B cell (primary cell): Measurements from ENCODE around the gene TLL2. TPM values are rescaled to one million over a fixed set of nuclear protein-coding genes. Genes with fewer than 3 reads are reported as not detected.

Experiments
- ATAC-seq: fragments of 200-7000 bp; cut with Tn5 transposase; one replicate; pipeline ENCODE4 v1.10.0; 2021; ENCODE audit warnings: low read depth, mild to moderate bottlenecking, moderate number of reproducible peaks, moderate library complexity
- CTCF ChIA-PET: fragments of 350-600 bp; sonication (Branson Sonifier 250); formaldehyde crosslinking; loops from one replicate; lab custom pipeline; 2021; ENCODE audit warnings: antibody characterized with exemption, inconsistent platforms; lab: Charles Lee
- POLR2A ChIA-PET: fragments of 350-600 bp; sonication (Branson Sonifier 250); formaldehyde crosslinking; loops from one replicate; lab custom pipeline; 2021; ENCODE audit warnings: antibody characterized with exemption; lab: Charles Lee
- DNase-seq: peaks from one replicate; pipeline ENCODE4 v3.0.0; 2013
- H2AFZ ChIP-seq: 2 replicates; pipeline ENCODE4 v1.6.1; 2012; ENCODE audit warnings: mild to moderate bottlenecking, low read depth, low read length; ENCODE audit not compliant: insufficient read depth, poor library complexity, severe bottlenecking
- H3K27ac ChIP-seq, 2 donors: 1 replicate in 1 of 2; 2 replicates in 1 of 2; pipeline ENCODE4 v1.5.1; 2012 to 2013; ENCODE audit warnings: low read length in 2 of 2, mild to moderate bottlenecking in 2 of 2, moderate library complexity in 1 of 2
- H3K27me3 ChIP-seq, 4 experiments: fragments of 200-600 bp in 1 of 4; sonication (generic) in 1 of 4; replicated peaks in 1 of 4; 1 replicate in 2 of 4; 2 replicates in 2 of 4; pipeline versions ENCODE4 v1.6.1 to v1.7.0; 2013 to 2016; ENCODE audit warnings: low read length in 3 of 4, mild to moderate bottlenecking in 2 of 4, mixed read lengths in 1 of 4, moderate library complexity in 1 of 4; ENCODE audit not compliant: insufficient read depth in 4 of 4, control insufficient read depth in 3 of 4; ENCODE audit errors: control extremely low read depth in 1 of 4
- H3K36me3 ChIP-seq, 2 experiments: replicated peaks in 1 of 2; 1 replicate in 1 of 2; 2 replicates in 1 of 2; pipeline versions ENCODE4 v1.6.1 to v1.7.1; 2013; ENCODE audit warnings: low read length in 1 of 2; ENCODE audit not compliant: insufficient read depth in 2 of 2, control insufficient read depth in 1 of 2; ENCODE audit errors: control extremely low read depth in 1 of 2, extremely low read depth in 1 of 2
- H3K4me1 ChIP-seq, 2 donors: fragments of 200-600 bp in 1 of 2; sonication (generic) in 1 of 2; 1 replicate in 1 of 2; 2 replicates in 1 of 2; pipeline versions ENCODE4 v1.5.1 to v1.6.1; 2013 to 2017; ENCODE audit warnings: low read length in 2 of 2; ENCODE audit not compliant: control insufficient read depth in 2 of 2, insufficient read depth in 2 of 2
- H3K4me2 ChIP-seq: replicated peaks from 2 replicates; pipeline ENCODE3; 2012; ENCODE audit warnings: mild to moderate bottlenecking, low read depth, low read length; ENCODE audit not compliant: poor library complexity, severe bottlenecking
- H3K4me3 ChIP-seq, 5 experiments: fragments of 200-600 bp in 1 of 5; sonication (generic) in 1 of 5; 1 replicate in 3 of 5; 2 replicates in 2 of 5; pipeline versions ENCODE4 v1.5.1 to v1.7.0; 2011 to 2016; ENCODE audit warnings: low read length in 4 of 5, mild to moderate bottlenecking in 4 of 5, low read depth in 2 of 5, control low read depth in 1 of 5, moderate library complexity in 1 of 5; ENCODE audit not compliant: insufficient read depth in 1 of 5; ENCODE audit errors: control extremely low read depth in 1 of 5, extremely low read depth in 1 of 5
- H3K79me2 ChIP-seq: fragments of 200-600 bp; sonication (generic); one replicate; pipeline ENCODE4 v1.6.0; 2016; ENCODE audit warnings: low read length; ENCODE audit not compliant: control insufficient read depth, insufficient read depth
- H3K9ac ChIP-seq: fragments of 200-600 bp; sonication (generic); 2 replicates; pipeline ENCODE4 v1.6.1; 2017; ENCODE audit warnings: mild to moderate bottlenecking, low read length, moderate library complexity
- H3K9me3 ChIP-seq, 3 donors: one replicate each; pipeline versions ENCODE4 v1.6.1 to v1.7.1; 2013; ENCODE audit warnings: low read length in 2 of 3; ENCODE audit not compliant: control insufficient read depth in 2 of 3, insufficient read depth in 1 of 3; ENCODE audit errors: control extremely low read depth in 1 of 3
- H4K20me1 ChIP-seq: 2 replicates; pipeline ENCODE4 v1.6.0; 2012; ENCODE audit warnings: mild to moderate bottlenecking, low read length; ENCODE audit not compliant: insufficient read depth, control insufficient read depth, poor library complexity, severe bottlenecking
- H3K27ac Mint-ChIP-seq: one replicate; pipeline ENCODE4 v1.8.0; 2021; ENCODE audit warnings: mixed read lengths
- H3K27me3 Mint-ChIP-seq: one replicate; pipeline ENCODE4 v1.8.0; 2021; ENCODE audit warnings: mixed read lengths
- H3K4me1 Mint-ChIP-seq: one replicate; pipeline ENCODE4 v1.8.0; 2021; ENCODE audit warnings: mixed read lengths
- H3K4me3 Mint-ChIP-seq: one replicate; pipeline ENCODE4 v1.8.0; 2021; ENCODE audit warnings: mixed read lengths
- H3K9me3 Mint-ChIP-seq: one replicate; pipeline ENCODE4 v1.8.0; 2022; ENCODE audit warnings: mixed read lengths; ENCODE audit not compliant: insufficient read depth
- CTCF ChIP-seq: fragments of 200-600 bp; IDR thresholded peaks from one replicate; pipeline ENCODE4 v1.8.0; 2022; ENCODE audit warnings: antibody characterized with exemption, mild to moderate bottlenecking
- EZH2 ChIP-seq: IDR thresholded peaks from 2 replicates; pipeline ENCODE4 v1.6.1; 2012; ENCODE audit warnings: borderline replicate concordance, low read depth, mild to moderate bottlenecking, moderate library complexity, low read length; ENCODE audit not compliant: insufficient read depth, poor library complexity, severe bottlenecking
- WGBS: methylation state at CpG from one replicate; pipeline ENCODE4 v1.1.5; 2013; ENCODE audit warnings: missing lambda C conversion rate; ENCODE audit not compliant: insufficient coverage; 5-methylcytosine and 5-hydroxymethylcytosine counted together
- intact Hi-C: fragments of 100-400 bp; cut with micrococcal nuclease; formaldehyde crosslinking; loops from one replicate; pipeline ENCODE4 v1.10.0; 2022
- polyA plus RNA-seq: library from polyadenylated mRNA; depleted of rRNA; stranded (reverse); fragments of >200 nt; gene quantifications from 2 replicates; pipeline ENCODE4 v1.2.3, GENCODE V29; 2012
- total RNA-seq, 2 donors: library from RNA; stranded (reverse); fragments of 120-200 nt in 1 of 2; gene quantifications; 1 replicate in 1 of 2; 2 replicates in 1 of 2; pipeline versions ENCODE4 v1.2.3 to v1.2.4, GENCODE V29; 2013 to 2022

TLL2 gene
- total and polyA plus RNA-seq, 2 donors (not counting 1 experiment from before 2014, with no cell fraction given): 0.13 to 0.47 TPM

DNA sequence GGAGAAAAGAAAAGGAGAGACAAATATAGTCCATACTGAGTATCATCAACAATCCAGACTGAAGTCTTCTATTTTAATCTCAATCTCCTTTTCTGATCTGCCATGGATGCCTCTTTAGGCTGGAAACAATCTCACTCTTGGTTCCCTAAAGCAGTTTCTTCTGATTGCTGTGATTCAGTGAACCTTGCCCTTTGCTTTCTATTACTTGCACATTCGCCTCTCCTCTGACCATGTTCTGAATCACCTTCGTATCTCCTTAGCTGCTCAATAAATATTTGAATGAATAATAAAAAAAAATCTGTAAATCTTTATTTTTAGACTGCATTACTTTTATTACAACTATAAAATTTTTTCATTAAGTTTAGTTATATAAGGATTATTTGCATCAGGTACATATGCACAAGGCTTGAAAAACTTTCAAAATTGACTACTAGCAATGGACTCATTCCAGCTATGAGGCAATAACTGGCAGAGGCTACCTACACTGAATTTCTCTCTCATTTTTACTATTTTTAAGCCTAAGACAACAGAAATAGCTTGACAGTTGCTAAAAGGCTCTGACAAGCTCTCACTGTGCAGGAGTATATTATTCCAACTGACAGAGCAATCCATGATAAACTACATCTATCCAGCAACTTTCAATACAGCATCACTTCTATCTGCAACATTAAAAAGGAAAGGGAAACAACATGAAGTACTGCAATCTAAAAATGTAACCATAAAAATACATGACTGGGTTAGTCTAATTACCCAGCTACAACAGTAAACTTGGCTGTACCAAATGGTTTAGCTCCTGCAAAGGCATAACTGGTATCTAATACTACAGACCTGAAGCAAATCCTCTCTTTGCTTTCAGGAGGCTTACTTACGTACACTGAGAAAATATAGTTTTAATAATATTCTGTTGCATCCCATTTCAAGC is 47.5 kb upstream of the TLL2 start:
- no peak overlapping the region for H3K27ac ChIP-seq
- no peak overlapping the region for H2AFZ ChIP-seq
- H3K36me3 ChIP-seq: peaks cover 15 to 43% of the 10 kb centered on the region in 2 experiments
- peaks cover 11% of the 10 kb centered on the region for H3K79me2 ChIP-seq
- Mint-ChIP-seq H3K4me1 (no peaks in the 10 kb centered on the region), H3K4me3 (no peak overlapping the region), H3K27me3 (no peaks in the 10 kb centered on the region), H3K27ac (no peak overlapping the region), H3K9me3 (no peaks in the 10 kb centered on the region)
- POLR2A ChIA-PET: interaction anchor here (0.6 kb wide), 1 partner anchor 271 kb away, joined by 3 read pairs; no protein-coding TSS in a partner anchor
- no peak for ATAC-seq
- H3K4me2 ChIP-seq: no peak overlapping the region
- H3K27me3 ChIP-seq: no peaks in the 10 kb centered on the region
- no peak overlapping the region for H3K4me3 ChIP-seq
- H4K20me1 ChIP-seq: no peaks in the 10 kb centered on the region
- WGBS: no CpG with 5 or more reads among the region's 3 CpGs
- DNase-seq: no peak
- H3K9ac ChIP-seq: no peak overlapping the region
- H3K9me3 ChIP-seq: no peaks in the 10 kb centered on the region
- intact Hi-C loops: no loop called here
- TF ChIP-seq CTCF: no peak
- no peak for TF ChIP-seq EZH2
- CTCF ChIA-PET: no interaction called here
- H3K4me1 ChIP-seq: no peaks in the 10 kb centered on the region

DNA sequence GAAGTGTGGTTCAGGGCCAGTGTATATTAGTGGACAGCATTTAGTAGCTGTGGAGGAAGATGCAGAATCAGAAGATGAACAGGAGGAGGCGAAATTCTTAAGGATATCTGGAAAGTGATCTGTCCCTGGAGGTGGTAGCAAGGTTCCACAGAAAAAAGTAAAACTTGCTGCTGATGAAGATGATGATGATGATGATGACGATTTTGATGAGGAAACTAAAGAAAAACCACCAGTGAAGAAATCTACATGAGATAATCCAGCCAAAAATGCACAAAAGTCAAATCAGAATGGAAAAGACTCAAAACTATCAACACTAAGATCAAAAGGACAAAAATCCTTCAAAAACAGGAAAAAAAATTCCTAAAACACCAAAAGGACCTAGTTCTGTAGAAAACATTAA is 46.8 kb upstream of the TLL2 start:
- POLR2A ChIA-PET: no interaction called here

More for the DNA sequence above, 46.8 kb upstream of the TLL2 start:
- Histone ChIP-seq H4K20me1 (no peaks in the 10 kb centered on the region), H3K79me2 (peaks cover 8% of the 10 kb centered on the region), H2AFZ (no peak overlapping the region), H3K4me3 (no peak overlapping the region), H3K27ac (no peak overlapping the region), H3K9me3 (no peaks in the 10 kb centered on the region), H3K4me1 (no peaks in the 10 kb centered on the region), H3K4me2 (no peak overlapping the region), H3K27me3 (no peaks in the 10 kb centered on the region), H3K36me3 (peaks cover 15 to 43% of the 10 kb centered on the region in 2 experiments), H3K9ac (no peak overlapping the region)
- CTCF ChIA-PET: no interaction called here
- TF ChIP-seq CTCF (no peak), EZH2 (no peak)
- Mint-ChIP-seq H3K4me1 (no peaks in the 10 kb centered on the region), H3K4me3 (no peak overlapping the region), H3K9me3 (no peaks in the 10 kb centered on the region), H3K27ac (no peak overlapping the region), H3K27me3 (no peaks in the 10 kb centered on the region)
- intact Hi-C loops: no loop called here
- WGBS: 100% methylated on average over 1 of the region's 2 CpGs
- DNase-seq (no peak), ATAC-seq (no peak)
